NCI-H510A (cell line): ENCODE measurements around the gene OR13J1.
"Not testable (repeated sequence)": the region's sequence is repeated elsewhere in the genome, so short reads cannot be mapped to it uniquely, and the experiment has no call there.

ENCODE experiments used
- DNase-seq: peaks from one replicate; lab custom pipeline; 2025; lab: John Stamatoyannopoulos, UW

The OR13J1 gene

GRCh38 chr9:35904338-35904737, 34.1 kb upstream of the OR13J1 start:
- DNase-seq: no peak

- no peak for DNase-seq
Observed at GRCh38 chr9:35903049-35903448, 32.8 kb upstream of the OR13J1 start.

- DNase-seq: no peak
Observed at GRCh38 chr9:35899021-35899420, 28.8 kb upstream of the OR13J1 start.

DNA sequence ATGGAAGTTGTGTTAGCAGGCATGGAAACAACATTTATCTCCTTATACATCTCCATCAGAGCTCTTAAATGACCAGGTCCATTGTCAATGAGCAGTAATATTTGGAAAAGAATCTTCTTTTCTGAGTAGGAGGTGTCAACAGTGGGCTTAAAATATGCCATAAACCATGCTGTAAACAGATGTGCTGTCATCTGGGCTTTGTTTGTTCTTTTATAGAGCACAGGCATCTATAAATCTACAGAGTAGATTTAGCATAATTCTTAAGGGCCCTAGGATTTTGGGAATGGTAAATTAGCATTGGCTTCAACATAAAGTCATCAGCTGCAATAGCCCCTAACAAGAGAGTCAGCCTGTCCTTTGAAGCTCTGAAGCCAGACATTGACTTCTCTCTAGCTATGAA, 28.1 kb upstream of the OR13J1 start:
- no peak for DNase-seq

- DNase-seq: not testable (repeated sequence)
Observed at GRCh38 chr9:35897376-35898099, 27.3 kb upstream of the OR13J1 start.

DNA sequence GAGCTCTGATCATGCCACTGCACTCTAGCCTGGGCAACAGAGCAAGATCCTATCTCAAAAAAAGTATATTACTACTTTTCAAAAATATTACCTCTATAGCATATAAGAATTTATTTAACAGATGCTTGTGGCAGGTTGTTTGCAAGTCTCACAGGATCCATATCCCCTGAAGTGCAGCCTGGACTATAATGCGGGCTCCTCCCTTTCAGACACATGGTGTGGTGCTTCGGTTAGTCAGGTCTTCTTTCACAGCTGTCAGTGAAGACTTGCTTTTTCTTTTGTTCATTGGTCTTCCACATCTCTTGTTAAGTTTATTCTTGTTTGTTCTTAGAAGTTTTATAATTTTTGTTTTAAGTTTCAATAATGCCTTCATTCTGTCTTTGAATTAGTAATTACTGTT, 26.4 kb upstream of the OR13J1 start:
- no peak for DNase-seq

DNA sequence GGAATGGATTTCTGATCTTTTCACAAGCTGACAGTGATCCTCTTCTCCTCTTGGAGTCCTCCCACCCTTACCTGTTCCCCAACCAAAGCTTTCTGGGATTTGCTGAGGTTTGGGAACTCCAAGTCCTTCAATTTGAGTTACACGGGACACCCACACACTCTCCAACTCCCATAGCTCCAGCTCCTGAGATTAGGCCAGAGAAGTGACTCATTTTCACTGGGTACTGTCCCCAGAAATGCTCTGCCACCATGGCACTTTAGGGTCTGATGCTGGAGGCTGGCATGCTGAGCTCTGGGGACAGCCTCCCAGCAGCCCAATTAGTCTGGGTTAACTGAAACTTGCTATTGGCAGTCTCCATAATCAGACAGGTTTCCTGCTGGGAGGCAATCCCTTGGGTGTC, 21.9 kb upstream of the OR13J1 start:
- no peak for DNase-seq

DNA sequence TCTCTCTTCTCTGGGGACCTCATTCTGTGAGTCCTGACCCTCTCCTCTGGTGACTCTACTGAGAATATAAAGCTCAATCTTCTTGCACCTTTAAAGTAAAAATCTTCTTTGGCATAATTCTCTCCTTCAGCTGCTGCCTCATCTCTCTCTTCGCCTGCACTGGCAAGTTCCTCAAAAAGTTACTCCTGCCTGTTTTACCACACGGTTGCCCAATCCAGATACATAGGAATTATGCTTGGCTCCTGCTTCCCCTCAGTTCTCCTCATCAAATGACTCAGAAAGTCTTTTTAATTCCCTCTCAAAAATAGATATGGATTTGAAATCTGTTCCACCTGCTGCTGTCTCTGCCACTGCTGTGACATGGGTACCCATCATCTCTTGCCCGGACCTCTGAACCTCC, 21.4 kb upstream of the OR13J1 start:
- DNase-seq: no peak

DNA sequence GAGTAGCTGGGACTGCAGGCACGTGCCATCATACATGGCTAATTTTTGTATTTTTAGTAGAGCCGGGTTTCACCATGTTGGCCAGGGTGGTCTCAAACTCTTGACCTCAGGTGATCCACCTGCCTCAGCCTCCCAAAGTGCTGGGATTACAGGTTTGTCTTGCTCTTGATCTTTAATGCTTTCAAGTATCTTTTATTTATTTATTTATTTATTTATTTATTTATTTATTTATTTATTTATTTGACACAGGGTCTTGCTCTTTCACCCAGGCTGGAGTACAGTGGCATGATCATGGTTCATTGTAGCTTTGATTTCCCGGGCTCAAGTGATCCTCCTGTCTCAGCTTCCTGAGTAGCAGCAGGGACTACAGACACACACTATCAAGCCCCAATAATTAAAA, 14.7 kb upstream of the OR13J1 start:
- not testable (repeated sequence) for DNase-seq

DNA sequence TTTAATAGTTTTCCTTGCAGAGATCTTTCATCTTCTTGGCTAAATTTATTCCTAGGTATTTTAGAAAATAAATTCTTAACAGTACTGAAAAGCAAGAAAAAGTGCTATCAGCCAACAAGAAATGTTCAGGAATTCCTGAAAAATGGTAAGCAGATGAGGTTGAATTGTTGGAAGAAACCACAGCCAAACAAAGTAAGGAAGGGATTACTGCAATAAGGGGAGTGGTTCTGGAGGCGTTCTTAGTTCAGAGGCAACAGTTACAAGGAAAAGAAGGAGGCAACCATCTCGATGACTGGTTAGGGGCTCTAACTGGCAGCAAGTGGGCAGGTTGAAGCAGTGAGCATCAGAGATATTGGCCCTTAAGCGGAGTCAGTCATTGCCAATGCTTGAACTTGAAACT, 12.8 kb upstream of the OR13J1 start:
- DNase-seq: no peak

- DNase-seq: no peak
Observed at GRCh38 chr9:35882263-35882848, 12.2 kb upstream of the OR13J1 start.

DNA sequence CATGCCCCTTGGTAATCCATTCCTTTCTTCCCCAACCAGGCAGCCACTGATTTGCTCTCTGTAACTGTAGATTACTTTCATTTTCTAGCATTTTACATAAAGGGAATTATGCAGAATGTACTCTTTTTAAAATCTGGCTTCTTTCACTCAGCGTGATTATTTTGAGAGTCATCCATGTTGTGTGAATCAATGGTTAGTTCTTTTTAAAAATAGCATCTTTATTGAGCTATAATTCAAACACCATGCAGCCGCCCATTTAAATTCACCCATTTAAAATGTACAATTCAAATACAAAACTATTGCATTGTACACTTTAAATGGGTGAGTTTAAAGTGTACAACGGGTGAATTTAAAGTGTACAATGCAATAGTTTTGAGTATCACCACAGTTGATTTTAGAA, 2.3 kb upstream of the OR13J1 start:
- DNase-seq: no peak

DNA sequence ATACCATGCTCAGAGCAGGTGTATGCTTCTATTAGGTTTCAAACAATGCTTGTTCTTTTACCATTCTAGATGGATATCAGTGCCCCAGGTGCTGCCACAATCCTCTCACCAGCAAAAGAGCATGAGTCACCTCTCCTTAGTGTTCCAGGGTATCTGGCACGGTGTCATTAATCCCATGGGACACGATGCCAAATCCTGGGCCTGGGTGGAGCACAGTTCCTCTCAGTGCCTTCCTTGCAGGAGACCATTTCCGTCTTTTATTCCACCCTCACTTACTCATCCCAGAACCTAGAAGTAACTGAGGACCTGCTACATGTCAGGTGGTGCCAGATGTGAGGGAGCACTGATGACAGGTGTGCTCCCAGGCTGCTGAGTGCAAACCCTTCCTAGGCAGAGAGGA, 1.3 kb upstream of the OR13J1 start:
- DNase-seq: no peak

DNA sequence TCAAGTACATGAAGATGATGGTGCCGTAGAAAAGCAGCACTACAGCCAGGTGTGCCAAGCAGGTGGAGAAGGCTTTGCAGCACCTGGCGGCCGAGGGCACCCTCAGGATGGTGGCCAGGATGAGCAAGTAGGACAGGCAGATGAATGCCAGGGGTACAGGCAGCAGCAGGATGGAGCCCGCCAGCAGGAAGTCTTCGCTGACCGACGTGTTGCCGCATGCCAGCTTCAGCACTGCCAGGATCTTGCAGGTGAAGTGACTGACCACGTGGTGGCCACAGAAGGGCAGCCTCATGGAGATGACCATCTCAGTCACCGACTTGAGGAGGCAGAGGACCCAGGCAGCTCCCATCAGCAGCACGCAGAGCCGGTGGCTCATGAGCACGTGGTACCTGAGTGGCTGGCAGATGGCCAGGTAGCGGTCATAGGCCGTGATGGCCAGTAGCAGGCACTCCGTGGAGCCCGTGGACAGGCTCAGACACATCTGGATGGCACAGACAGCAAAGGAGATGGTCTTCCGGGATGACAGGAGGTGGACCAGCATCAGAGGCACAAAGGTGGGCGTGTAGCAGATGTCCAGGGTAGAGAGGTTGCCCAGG, 482 bp downstream of the OR13J1 start:
- DNase-seq: no peak

DNA sequence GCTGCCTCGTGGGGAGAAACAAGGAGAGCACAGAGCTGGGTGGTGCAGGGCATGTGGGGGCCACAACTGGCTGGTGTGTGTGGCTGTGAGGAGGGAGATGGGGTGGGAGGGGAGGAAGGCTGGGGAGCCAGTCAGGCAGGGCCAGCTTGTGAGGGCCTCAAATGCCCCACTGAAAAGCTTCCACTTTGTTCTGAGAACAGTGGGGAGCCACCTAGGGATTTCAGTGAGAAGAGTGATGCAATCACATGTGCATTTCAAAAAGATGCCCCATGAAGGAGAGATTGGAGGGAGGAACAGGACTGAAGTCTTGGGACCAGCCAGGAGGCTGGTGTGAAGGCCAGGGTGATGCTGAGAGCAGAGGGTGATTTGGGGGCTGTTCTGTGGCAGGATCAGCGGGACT, 1.3 kb downstream of the OR13J1 start:
- DNase-seq: no peak

- DNase-seq: no peak
Observed at GRCh38 chr9:35867538-35867937, 2.7 kb downstream of the OR13J1 start.

DNA sequence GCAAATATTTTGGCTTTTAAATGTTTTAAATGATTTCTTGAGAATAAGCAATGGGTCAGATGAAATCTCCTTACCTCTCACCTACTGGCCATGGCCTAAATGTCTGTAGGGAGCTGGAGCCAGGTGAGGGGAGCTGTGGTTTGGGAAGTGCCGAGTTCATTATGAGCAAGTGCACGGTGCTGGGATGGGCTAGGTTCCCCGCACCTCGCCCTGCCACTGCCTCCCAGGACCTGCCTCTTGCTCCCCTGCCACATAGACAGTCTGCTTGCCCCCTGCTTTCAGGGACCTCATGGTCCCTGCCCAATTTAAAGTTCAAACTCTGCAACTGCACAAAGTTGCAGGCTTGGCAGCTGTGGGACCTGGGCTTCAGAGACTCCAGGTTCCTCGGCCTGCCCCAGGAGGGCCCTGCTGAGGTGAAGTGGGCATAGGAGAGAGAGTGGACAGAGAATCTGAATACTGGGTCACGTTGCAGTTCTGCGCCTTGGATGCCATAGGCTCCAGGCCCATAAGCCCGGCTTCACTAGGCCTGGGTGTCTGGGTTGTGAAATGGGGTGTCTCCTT, 5.4 kb downstream of the OR13J1 start:
- no peak for DNase-seq

DNA sequence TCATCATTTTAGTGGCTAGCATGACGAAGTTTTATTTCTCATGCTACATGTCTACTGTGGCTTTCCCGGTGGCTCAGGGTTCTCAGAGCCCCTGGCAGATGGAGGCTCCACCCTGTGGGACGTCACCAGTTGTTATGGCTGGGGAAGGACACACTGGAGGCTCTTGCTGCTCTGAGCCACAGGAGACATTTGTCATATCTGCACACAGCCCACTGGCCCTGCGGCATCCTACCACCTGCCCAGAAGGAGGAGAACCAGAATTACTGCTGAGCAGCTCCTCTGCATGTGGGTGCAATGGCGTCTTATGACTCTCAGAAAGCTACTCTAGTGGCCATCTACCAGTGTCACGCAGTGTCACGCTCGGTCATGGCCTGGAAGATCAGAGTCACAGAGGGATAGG, 6.6 kb downstream of the OR13J1 start:
- no peak for DNase-seq

DNA sequence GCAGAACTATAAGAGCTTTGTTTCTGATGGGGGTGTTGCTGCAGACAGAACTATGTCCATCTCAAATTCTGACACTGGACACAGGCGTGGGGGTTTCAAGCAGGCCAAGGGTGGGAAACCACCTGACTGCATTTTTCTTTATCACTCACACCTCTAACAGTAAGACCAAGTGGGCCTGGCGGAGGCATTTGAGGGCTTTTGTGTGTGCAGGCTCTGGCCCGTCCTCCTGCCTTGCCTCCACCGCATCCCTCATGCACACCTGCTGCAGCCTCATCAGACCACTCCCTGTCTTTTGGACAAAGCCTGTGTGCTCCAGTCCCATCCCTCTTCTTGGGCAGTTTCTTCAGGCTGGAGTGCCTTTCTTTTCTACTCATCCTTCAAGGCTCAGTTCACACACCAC, 7.9 kb downstream of the OR13J1 start:
- no peak for DNase-seq

DNA sequence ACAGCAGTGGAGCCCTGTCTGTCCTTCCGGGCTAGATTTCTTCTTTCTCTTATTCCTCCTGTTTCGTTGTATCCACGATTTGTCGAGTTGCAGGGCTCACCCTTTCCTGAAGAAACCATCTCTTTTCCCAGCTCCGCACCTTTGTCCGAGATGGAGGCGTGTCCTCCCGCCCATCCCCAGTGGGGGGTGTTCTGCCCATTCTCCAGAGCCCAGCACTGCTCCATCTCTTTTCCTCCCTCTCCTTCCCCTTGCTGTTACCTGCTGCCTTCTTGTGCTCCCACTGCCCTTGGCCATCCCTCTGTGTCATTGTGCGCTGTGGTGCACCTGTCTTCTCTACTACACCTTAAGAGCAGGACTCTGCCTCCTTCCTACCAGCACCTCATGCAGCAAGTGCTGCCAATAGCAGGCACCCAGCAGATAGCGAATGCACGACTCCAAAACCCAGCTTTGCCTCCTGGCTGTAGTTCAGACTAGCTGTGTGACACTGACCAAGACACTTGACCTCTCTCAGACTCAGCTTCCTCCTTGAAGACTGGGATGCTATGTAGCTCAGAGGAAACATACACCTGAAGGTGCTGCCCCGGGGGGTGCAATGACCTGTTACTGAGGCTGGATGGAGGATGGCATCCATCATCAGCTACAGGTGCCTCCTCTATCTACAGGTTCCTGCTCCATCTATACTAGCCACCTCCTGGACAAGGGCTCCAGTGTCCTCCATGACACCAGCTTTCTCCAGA, 8.9 kb downstream of the OR13J1 start:
- no peak for DNase-seq

- DNase-seq: no peak
Observed at GRCh38 chr9:35859990-35860339, 10.2 kb downstream of the OR13J1 start.

- DNase-seq: no peak
Observed at GRCh38 chr9:35859310-35859989, 10.8 kb downstream of the OR13J1 start.
